GM23248 (cell line): Measurements from ENCODE around the gene ZNF681.

Experiments
- EZH2 ChIP-seq: fragments of 200-600 bp; sonication (generic); IDR thresholded peaks from 2 replicates; pipeline ENCODE4 v1.6.1; 2018; ENCODE audit warnings: antibody characterized with exemption, mild to moderate bottlenecking; ENCODE audit not compliant: insufficient read depth, poor library complexity, severe bottlenecking
- EZH2phosphoT487 ChIP-seq: fragments of 200-600 bp; sonication (generic); IDR thresholded peaks from 2 replicates; pipeline ENCODE4 v1.6.1; 2018; ENCODE audit warnings: antibody characterized with exemption, moderate library complexity, mild to moderate bottlenecking, low read depth; ENCODE audit not compliant: insufficient read depth

DNA sequence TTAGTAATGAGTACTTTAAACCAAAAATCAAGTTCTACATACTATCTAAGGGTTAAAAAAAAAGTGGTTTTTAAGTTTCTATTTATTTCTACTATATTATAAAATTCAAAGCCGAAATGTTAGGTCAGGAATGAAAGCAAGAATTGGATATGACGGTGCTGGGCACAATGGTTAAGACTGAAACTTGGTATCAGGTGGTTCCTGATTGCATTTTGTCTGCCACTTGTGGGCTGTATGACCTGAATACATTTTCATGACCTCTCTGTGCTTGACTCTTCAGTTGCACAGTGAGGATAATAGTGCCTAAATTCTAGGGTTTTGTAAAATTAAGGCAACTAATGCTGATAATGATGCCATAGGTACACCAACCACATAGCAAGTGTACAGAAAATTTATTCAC, 49.3 kb downstream of the ZNF681 start:
- TF ChIP-seq EZH2 = no peak
- no peak for TF ChIP-seq EZH2phosphoT487
